GM11168 (cell line): ENCODE results near the gene TTC24.

Experiments used
- in situ Hi-C: fragments of 300-500 bp; cut with MboI; formaldehyde crosslinking; loops from one replicate; pipeline ENCODE4 v1.12.0; 2022; ENCODE audit warnings: low sequenced_read_pairs; ENCODE audit not compliant: unreplicated experiment

TTC24 gene

GRCh38 chr1:156632355-156632754 lies 52.8 kb downstream of the TTC24 start:
- in situ Hi-C loops = no loop called here
